K562 (cell line): ENCODE results near the gene GSTM2. TPM values are rescaled to one million over a fixed set of nuclear protein-coding genes. Genes with fewer than 3 reads are reported as not detected.

Experiments
- CCNT2 ChIP-seq: IDR thresholded peaks from 2 replicates; pipeline ENCODE4 v1.6.1; 2011; ENCODE audit warnings: borderline replicate concordance, low read depth, mild to moderate bottlenecking, moderate library complexity, mixed read lengths, low read length; ENCODE audit not compliant: insufficient read length; ENCODE audit errors: extremely low read depth
- CTCF ChIP-seq, 3 experiments: IDR thresholded peaks in 2 of 3; conservative IDR thresholded peaks in 1 of 3; 2 replicates each; pipeline ENCODE4 v1.5.1; 2011 to 2012; ENCODE audit warnings: low read length in 3 of 3, mild to moderate bottlenecking in 3 of 3, control low read depth in 2 of 3, improper control_type of control experiment in 1 of 3, inconsistent platforms in 1 of 3, low read depth in 1 of 3, mixed read lengths in 1 of 3, moderate library complexity in 1 of 3; ENCODE audit not compliant: insufficient read depth in 2 of 3
- DPF2 ChIP-seq: fragments of 450-650 bp; IDR thresholded peaks from 2 replicates; pipeline ENCODE4 v1.6.1; 2016
- FOXK2 ChIP-seq, 2 experiments: fragments of 450-650 bp; IDR thresholded peaks in 1 of 2; conservative IDR thresholded peaks in 1 of 2; 2 replicates each; pipeline ENCODE4 v1.6.1; 2016; ENCODE audit warnings: low read depth in 2 of 2, mild to moderate bottlenecking in 1 of 2
- FOXM1 ChIP-seq, 2 experiments: fragments of 450-650 bp in 1 of 2; sonication (generic) in 1 of 2; formaldehyde crosslinking in 1 of 2; IDR thresholded peaks; 2 replicates each; pipeline versions ENCODE4 v1.6.1 to v1.9.0; 2017 to 2022; ENCODE audit warnings: low read depth in 2 of 2, mild to moderate bottlenecking in 2 of 2, missing genetic modification reagents in 1 of 2, moderate library complexity in 1 of 2
- GABPB2 ChIP-seq: fragments of 250-450 bp; sonication (Bioruptor Pico); conservative IDR thresholded peaks from 2 replicates; pipeline ENCODE4 v1.5.1; 2021; ENCODE audit warnings: mild to moderate bottlenecking
- KLF10 ChIP-seq: fragments of 250-450 bp; sonication (Bioruptor Pico); IDR thresholded peaks from 2 replicates; pipeline ENCODE4 v1.6.1; 2021; ENCODE audit warnings: matching md5 sums
- MED1 ChIP-seq: sonication (generic); formaldehyde crosslinking; IDR thresholded peaks from 2 replicates; pipeline ENCODE4 v1.8.1; 2023; ENCODE audit warnings: missing genetic modification reagents, borderline replicate concordance
- MEF2A ChIP-seq: IDR thresholded peaks from 2 replicates; pipeline ENCODE4 v1.6.1; 2011; ENCODE audit warnings: low read depth, mild to moderate bottlenecking, low read length, moderate library complexity; ENCODE audit not compliant: control insufficient read depth
- MNT ChIP-seq, 2 experiments: fragments of 450-650 bp; conservative IDR thresholded peaks; 2 replicates each; pipeline ENCODE4 v1.6.1; 2017; ENCODE audit warnings: mild to moderate bottlenecking in 2 of 2, moderate library complexity in 2 of 2
- NFIX ChIP-seq: fragments of 250-450 bp; sonication (Bioruptor Pico); IDR thresholded peaks from 2 replicates; pipeline ENCODE4 v1.4.0; 2020; ENCODE audit warnings: low read depth, mild to moderate bottlenecking, moderate library complexity
- NFXL1 ChIP-seq: fragments of 450-650 bp; formaldehyde crosslinking; IDR thresholded peaks from 2 replicates; pipeline ENCODE4 v1.4.0; 2021; ENCODE audit warnings: mild to moderate bottlenecking
- NR4A1 ChIP-seq, 2 experiments: fragments of 250-450 bp in 1 of 2; fragments of 450-650 bp in 1 of 2; sonication (Bioruptor Pico) in 1 of 2; IDR thresholded peaks; 2 replicates each; pipeline versions ENCODE4 v1.4.0 to v1.6.1; 2016 to 2020; ENCODE audit warnings: mild to moderate bottlenecking in 2 of 2, missing compliant biosample characterization in 1 of 2, missing genetic modification characterization in 1 of 2, moderate library complexity in 1 of 2
- PATZ1 ChIP-seq: fragments of 250-450 bp; sonication (Bioruptor Pico); IDR thresholded peaks from 2 replicates; pipeline ENCODE4 v1.5.0; 2020; ENCODE audit warnings: mild to moderate bottlenecking, borderline replicate concordance
- PHB ChIP-seq: fragments of 250-450 bp; sonication (Bioruptor Pico); IDR thresholded peaks from 2 replicates; pipeline ENCODE4 v1.5.0; 2021
- POLR2H ChIP-seq: IDR thresholded peaks from 2 replicates; pipeline ENCODE4 v1.6.1; 2016; ENCODE audit warnings: missing genetic modification characterization, low read depth, mild to moderate bottlenecking, control low read depth, missing compliant biosample characterization, moderate library complexity
- RUNX1 ChIP-seq: sonication (generic); IDR thresholded peaks from 2 replicates; pipeline ENCODE4 v1.6.1; 2016; ENCODE audit warnings: antibody characterized with exemption, low read depth
- USF1 ChIP-seq: sonication (generic); formaldehyde crosslinking; IDR thresholded peaks from 2 replicates; pipeline ENCODE4 v1.9.0; 2022; ENCODE audit warnings: mild to moderate bottlenecking, missing genetic modification reagents
- ZNF184 ChIP-seq: sonication (generic); formaldehyde crosslinking; IDR thresholded peaks from 2 replicates; pipeline ENCODE4 v1.5.0; 2020; ENCODE audit warnings: missing genetic modification reagents
- ZNF57 ChIP-seq: fragments of 450-650 bp; formaldehyde crosslinking; IDR thresholded peaks from 2 replicates; pipeline ENCODE4 v1.4.0; 2020; ENCODE audit warnings: mild to moderate bottlenecking, moderate library complexity
- polyA plus RNA-seq, 8 experiments: library from polyadenylated mRNA; depleted of rRNA in 4 of 8; stranded (reverse) in 5 of 8; unstranded in 3 of 8; fragments of >200 nt; fragmentation: Nextera tagmentation in 2 of 8; fragmentation: Illumina TruSeq in 1 of 8; extraction: Ambion mirVana in 2 of 8; extraction: Trizol in 1 of 8; gene quantifications; 2 replicates each; pipeline versions ENCODE4 v1.2.1 to v1.2.3, GENCODE V29; 2011 to 2014; ENCODE audit warnings: inconsistent platforms in 1 of 8, missing spikeins in 1 of 8
- total RNA-seq, 7 experiments: library from RNA; depleted of rRNA in 6 of 7; stranded (reverse); fragments of >200 nt in 6 of 7; fragmentation: Illumina TruSeq in 2 of 7; extraction: Trizol in 2 of 7; gene quantifications; 2 replicates each; pipeline versions ENCODE4 v1.2.1 to v1.2.3, GENCODE V29; 2011 to 2021; ENCODE audit warnings: low replicate concordance in 1 of 7

The GSTM2 gene
- total and polyA plus RNA-seq, 9 of the 15 experiments (the other 6 are each of a cell fraction or from before 2014, with no cell fraction given) = 1.6 to 15.1 (median 6.8) TPM

- TF ChIP-seq MEF2A (no peak), PATZ1 (CRISPR knock-in tag) (no peak), GABPB2 (CRISPR knock-in tag) (no peak; the same call in 1 of the 2 replicates), FOXM1 (IDR thresholded peaks at IDR 0.05; ENCODE audit: low read depth) (no peak), FOXM1 (CRISPR knock-in tag; IDR thresholded peaks at IDR 0.05; ENCODE audit: low read depth) (0 out of 2 replicates have a peak, but pooled peaks have one; percentile 84), USF1 (CRISPR knock-in tag) (no peak), NR4A1 (CRISPR knock-in tag; IDR thresholded peaks at IDR 0.05) (no peak), NR4A1 (tag; IDR thresholded peaks at IDR 0.05) (no peak), NFIX (CRISPR knock-in tag) (no peak), NFXL1 (CRISPR knock-in tag) (no peak), ZNF57 (CRISPR knock-in tag) (no peak), DPF2 (0 out of 2 replicates have a peak, but pooled peaks have one; percentile 51), FOXK2 (conservative IDR thresholded peaks at IDR 0.05 in 1 of 2, IDR thresholded peaks at IDR 0.05 in 1 of 2; ENCODE audit: low read depth in 2 of 2) (no peak; a peak in 1 of 4 replicates), PHB (CRISPR knock-in tag) (no peak), MNT (conservative IDR thresholded peaks at IDR 0.05) (peak; percentile 62 to 84; a peak in 3 of 4 replicates), RUNX1 (no peak), KLF10 (no peak), CCNT2 (no peak), ZNF184 (no peak), MED1 (no peak), POLR2H (peak; percentile 56; the same call in 1 of the 2 replicates), CTCF (IDR thresholded peaks at IDR 0.05 in 2 of 3, conservative IDR thresholded peaks at IDR 0.05 in 1 of 3; ENCODE audit: insufficient read depth in 2 of 3, low read depth in 1 of 3, low read length in 3 of 3) (0 out of 6 replicates have a peak, but pooled peaks of 2 of the 3 experiments have one; percentile 1 to 13)
These were observed 12.0 kb upstream of the GSTM2 start, which contains the start of gene GSTM4 (continued) for GRCh38 chr1:109655615-109656519.
